Adrenal gland (tissue), 12 donors: ENCODE results near the gene HLX. TPM values are rescaled to one million over a fixed set of nuclear protein-coding genes. Genes with fewer than 3 reads are reported as not detected.

Experiments
- DNase-seq, 7 donors: peaks; one replicate each; pipeline ENCODE4 v3.0.0-alpha.2; 2019 to 2020
- H3K27ac ChIP-seq, 5 donors: fragments of 200-600 bp; sonication (generic) in 4 of 5; 1 replicate in 3 of 5; 2 replicates in 2 of 5; pipeline versions ENCODE4 v1.5.1 to v1.8.0; 2016 to 2020; ENCODE audit warnings: mild to moderate bottlenecking in 1 of 5
- H3K27me3 ChIP-seq: fragments of 200-600 bp; 2 replicates; pipeline ENCODE4 v1.8.0; 2021
- H3K36me3 ChIP-seq, 2 donors: fragments of 200-600 bp; replicated peaks in 1 of 2; 1 replicate in 1 of 2; 2 replicates in 1 of 2; pipeline versions ENCODE4 v1.5.1 to v1.8.0; 2018 to 2022
- H3K4me1 ChIP-seq, 2 donors: fragments of 200-600 bp; replicated peaks in 1 of 2; 1 replicate in 1 of 2; 2 replicates in 1 of 2; pipeline versions ENCODE4 v1.5.1 to v1.8.0; 2018 to 2021
- H3K4me3 ChIP-seq, 4 donors: fragments of 200-600 bp; sonication (generic) in 3 of 4; one replicate each; pipeline ENCODE4 v1.5.1; 2016 to 2018
- H3K9me3 ChIP-seq, 3 donors: fragments of 200-600 bp; sonication (generic) in 1 of 3; replicated peaks in 1 of 3; 1 replicate in 2 of 3; 2 replicates in 1 of 3; pipeline versions ENCODE4 v1.5.1 to v1.8.0; 2016 to 2021
- POLR2A ChIP-seq, 2 donors: fragments of 450-650 bp; IDR thresholded peaks; one replicate each; pipeline ENCODE4 v1.6.1; 2017; ENCODE audit warnings: antibody characterized with exemption in 2 of 2, mild to moderate bottlenecking in 2 of 2, moderate library complexity in 1 of 2
- WGBS, 4 donors: extraction: QIAGEN DNeasy Blood & Tissue Kit in 2 of 4; methylation state at CpG; one replicate each; pipeline versions ENCODE4 v1.1.5 to v1.1.7; 2013 to 2017; 5-methylcytosine and 5-hydroxymethylcytosine counted together
- intact Hi-C, 2 donors: fragments of 100-400 bp; cut with DNase I; formaldehyde crosslinking; loops; one replicate each; pipeline versions ENCODE4 v1.14.1 to v1.15.0; 2022 to 2023
- polyA plus RNA-seq, 3 donors: library from polyadenylated mRNA; stranded (reverse); fragments of 200-250 nt in 2 of 3; fragments of 350-450 nt in 1 of 3; fragmentation: Illumina TruSeq in 1 of 3; extraction: RNeasy Lipid Tissue Mini Kit (QIAGEN cat#74804) in 1 of 3; gene quantifications; one replicate each; pipeline ENCODE4 v1.2.3, GENCODE V29; 2013 to 2014
- total RNA-seq, 9 donors: library from RNA; depleted of rRNA in 4 of 9; stranded (reverse); fragments of >200 nt in 4 of 9; fragments of 120-200 nt in 1 of 9; fragmentation: NEBNext Ultra II Directional in 1 of 9; extraction: Animal tissue kit (Norgen Biotek cat#: 25700) in 1 of 9; gene quantifications; one replicate each; pipeline versions ENCODE4 v1.1.0 to v1.2.4, GENCODE V29; 2013 to 2023
- TF ChIP-seq, protein P1 (sequence below), 6 experiments: fragments of 450-650 bp in 4 of 6; fragments of 200-600 bp in 2 of 6; sonication (generic) in 1 of 6; IDR thresholded peaks; 1 replicate in 5 of 6; 2 replicates in 1 of 6; pipeline versions ENCODE4 v1.5.1 to v1.8.0; 2016 to 2021; ENCODE audit warnings: antibody characterized with exemption in 6 of 6, mild to moderate bottlenecking in 2 of 6, moderate library complexity in 1 of 6
- donor health status: healthy with polysubstance abuse.
- donor health status: Bipolar disorder and iron deficiency.
- donor health status: DM: yes; HTN: yes; CAD: no.
- donor health status: DM: no; HTN: no; CAD: no.
- donor health status: DM: no; HTN: no; CAD: no.
- donor health status: DM: yes; HTN: yes; CAD: no.

The HLX gene
- total and polyA plus RNA-seq, 12 donors: 0.81 to 13.8 (median 7.0) TPM

DNA sequence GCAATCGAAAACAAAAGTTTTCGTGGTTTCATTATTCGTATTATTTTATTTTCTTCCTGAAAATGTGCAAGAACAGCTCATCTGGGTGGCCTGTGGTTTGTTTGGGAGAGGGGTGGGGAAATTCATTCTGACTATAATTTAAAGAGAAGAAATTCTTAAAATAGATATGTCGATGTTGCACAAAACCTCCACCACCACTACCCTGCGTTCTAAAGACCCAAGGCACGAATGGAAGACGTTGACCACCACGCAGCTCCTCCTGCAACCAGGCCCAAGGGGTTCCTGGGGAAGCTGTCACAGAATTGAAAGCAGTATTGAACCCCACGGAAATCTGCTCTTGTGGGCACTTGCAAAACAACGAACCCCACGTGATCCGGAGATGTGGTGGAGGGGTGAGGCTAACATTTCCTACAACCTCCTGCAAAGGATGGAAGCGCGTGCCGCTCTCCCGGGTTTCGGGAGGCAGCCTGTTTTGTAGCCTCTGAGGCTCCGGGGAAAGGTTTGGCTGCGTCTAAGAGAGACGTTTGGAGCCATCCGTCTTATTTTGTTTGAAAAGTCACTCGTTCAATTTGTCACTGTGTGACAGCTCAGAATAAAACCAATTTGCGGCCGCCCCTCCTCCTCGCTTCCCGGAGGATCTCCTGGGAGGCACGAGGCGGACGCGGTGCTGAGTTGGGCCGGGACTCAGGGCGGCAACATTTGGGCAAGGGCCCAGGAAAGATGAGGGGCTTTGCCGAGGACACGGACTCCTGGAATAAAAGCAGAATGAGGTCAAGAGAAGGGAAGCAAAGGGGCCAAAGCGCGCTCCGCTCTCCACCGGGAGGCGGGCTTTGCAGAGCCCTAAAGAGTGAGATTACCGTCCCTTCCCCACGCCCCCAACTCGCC lies 810 bp upstream of the HLX start:
- Histone ChIP-seq H3K36me3 (peaks cover 0 to under 1% of the 10 kb centered on the region in 2 donors), H3K27ac (peak overlapping the region in 3 of 5 donors; percentile 75 to 92 (median 87)), H3K9me3 (no peaks in the 10 kb centered on the region), H3K4me1 (peaks cover 2 to 5% of the 10 kb centered on the region in 2 donors), H3K27me3 (peaks cover 6% of the 10 kb centered on the region), H3K4me3 (peak overlapping the region in 2 of 4 donors; percentile 72 to 90)
- TF ChIP-seq POLR2A (IDR thresholded peaks at IDR 0.05): no peak
- TF ChIP-seq, protein P1, sequence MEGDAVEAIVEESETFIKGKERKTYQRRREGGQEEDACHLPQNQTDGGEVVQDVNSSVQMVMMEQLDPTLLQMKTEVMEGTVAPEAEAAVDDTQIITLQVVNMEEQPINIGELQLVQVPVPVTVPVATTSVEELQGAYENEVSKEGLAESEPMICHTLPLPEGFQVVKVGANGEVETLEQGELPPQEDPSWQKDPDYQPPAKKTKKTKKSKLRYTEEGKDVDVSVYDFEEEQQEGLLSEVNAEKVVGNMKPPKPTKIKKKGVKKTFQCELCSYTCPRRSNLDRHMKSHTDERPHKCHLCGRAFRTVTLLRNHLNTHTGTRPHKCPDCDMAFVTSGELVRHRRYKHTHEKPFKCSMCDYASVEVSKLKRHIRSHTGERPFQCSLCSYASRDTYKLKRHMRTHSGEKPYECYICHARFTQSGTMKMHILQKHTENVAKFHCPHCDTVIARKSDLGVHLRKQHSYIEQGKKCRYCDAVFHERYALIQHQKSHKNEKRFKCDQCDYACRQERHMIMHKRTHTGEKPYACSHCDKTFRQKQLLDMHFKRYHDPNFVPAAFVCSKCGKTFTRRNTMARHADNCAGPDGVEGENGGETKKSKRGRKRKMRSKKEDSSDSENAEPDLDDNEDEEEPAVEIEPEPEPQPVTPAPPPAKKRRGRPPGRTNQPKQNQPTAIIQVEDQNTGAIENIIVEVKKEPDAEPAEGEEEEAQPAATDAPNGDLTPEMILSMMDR (IDR thresholded peaks at IDR 0.05): no peak
- peak in 3 of 7 donors; percentile 20 to 45 (median 41) for DNase-seq
- 19 to 23% (median 20%) methylated on average over 29 to 42 of the region's 42 CpGs for WGBS, 4 donors
- intact Hi-C loops: loop anchor here in 1 of 2 donors (10.0 kb wide), 1 partner anchor 556 kb away; no protein-coding TSS in a partner anchor

GRCh38 chr1:220879509-220880361 lies 492 bp downstream of the HLX start:
- H3K4me1 ChIP-seq: peaks cover 4 to 5% of the 10 kb centered on the region in 2 donors

DNA sequence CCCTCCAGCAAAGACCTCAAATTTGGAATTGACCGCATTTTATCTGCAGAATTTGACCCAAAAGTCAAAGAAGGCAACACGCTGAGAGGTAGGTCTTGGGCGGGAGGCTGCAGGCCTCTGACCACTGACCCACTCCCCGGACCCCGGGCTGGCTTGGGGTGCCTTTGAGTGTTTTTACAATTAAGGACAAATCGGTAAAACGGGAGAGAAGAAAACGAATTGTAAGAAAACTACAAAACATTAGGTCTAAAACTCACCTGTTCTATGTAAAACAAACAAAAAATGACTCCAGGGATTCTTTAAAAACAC lies 1.1 kb downstream of the HLX start:
- intact Hi-C loops: loop anchor here in 1 of 2 donors (10.0 kb wide), 1 partner anchor 324 kb away; no protein-coding TSS in a partner anchor
- Histone ChIP-seq H3K4me1 (peaks cover 4 to 5% of the 10 kb centered on the region in 2 donors), H3K9me3 (no peaks in the 10 kb centered on the region), H3K27me3 (peaks cover 6% of the 10 kb centered on the region), H3K36me3 (peaks cover 0 to 17% of the 10 kb centered on the region in 2 donors), H3K27ac (peak overlapping the region; percentile 33 to 92 (median 87)), H3K4me3 (peak overlapping the region; percentile 36 to 90 (median 68))
- 28 to 35% (median 29%) methylated on average over 8 of the region's 8 CpGs for WGBS, 4 donors
- TF ChIP-seq POLR2A (IDR thresholded peaks at IDR 0.05): no peak
- TF ChIP-seq, protein P1 (IDR thresholded peaks at IDR 0.05): no peak
- DNase-seq: no peak

More at GRCh38 chr1:220879509-220880361, 492 bp downstream of the HLX start:
- TF ChIP-seq, protein P1 (IDR thresholded peaks at IDR 0.05): no peak
- peak; percentile 17 to 18 for TF ChIP-seq POLR2A (IDR thresholded peaks at IDR 0.05)
- WGBS, 4 donors: 0 to 1% (median 0%) methylated on average over 30 to 94 of the region's 94 CpGs
- Histone ChIP-seq H3K9me3 (no peaks in the 10 kb centered on the region), H3K27me3 (peaks cover 6% of the 10 kb centered on the region), H3K27ac (peak overlapping the region; percentile 33 to 92 (median 87)), H3K4me3 (peak overlapping the region; percentile 50 to 90 (median 68)), H3K36me3 (peaks cover 0 to 13% of the 10 kb centered on the region in 2 donors)
- peak in 5 of 7 donors; percentile 39 to 57 (median 48) for DNase-seq
- intact Hi-C loops: loop anchor here (10.0 kb wide), 2 partner anchors 325 to 555 kb away; no protein-coding TSS in a partner anchor
